Kidney (tissue), 14 donors: ENCODE data around the gene PPFIA1. TPM values are rescaled to one million over a fixed set of nuclear protein-coding genes. Genes with fewer than 3 reads are reported as not detected.
A peak's percentile ranks its signal among the peaks of the same experiment; 100 is the strongest.

Experiments used
- DNase-seq, 5 donors: peaks; one replicate each; pipeline ENCODE4 v3.0.0-alpha.2; 2013 to 2020
- FAIRE-seq: peaks from 2 replicates; lab custom pipeline; 2012; peaks lifted over from hg19 to GRCh38; lab: Jason Lieb, UNC
- H3K27ac ChIP-seq, 2 donors: one replicate each; pipeline ENCODE4 v1.7.0; 2013; ENCODE audit warnings: low read depth in 2 of 2, low read length in 2 of 2, inconsistent platforms in 1 of 2
- H3K27me3 ChIP-seq: one replicate; pipeline ENCODE4 v1.7.1; 2013; ENCODE audit warnings: low read length, inconsistent platforms; ENCODE audit not compliant: control insufficient read depth, insufficient read depth
- H3K36me3 ChIP-seq, 3 donors: one replicate each; pipeline versions ENCODE4 v1.7.0 to v1.7.1; 2013; ENCODE audit warnings: low read length in 3 of 3, control low read depth in 1 of 3, inconsistent platforms in 1 of 3; ENCODE audit not compliant: insufficient read depth in 3 of 3, control insufficient read depth in 2 of 3
- H3K4me1 ChIP-seq, 3 donors: one replicate each; pipeline versions ENCODE4 v1.7.0 to v1.7.1; 2013; ENCODE audit warnings: low read length in 3 of 3, inconsistent platforms in 1 of 3, low read depth in 1 of 3; ENCODE audit not compliant: control insufficient read depth in 2 of 3, insufficient read depth in 2 of 3
- H3K4me3 ChIP-seq, 3 donors: one replicate each; pipeline versions ENCODE4 v1.7.0 to v1.8.1; 2013; ENCODE audit warnings: low read length in 3 of 3, control low read depth in 1 of 3, inconsistent platforms in 1 of 3
- H3K9ac ChIP-seq, 3 donors: one replicate each; pipeline versions ENCODE4 v1.7.0 to v1.7.1; 2013; ENCODE audit warnings: low read length in 3 of 3, control low read depth in 1 of 3, inconsistent platforms in 1 of 3
- H3K9me3 ChIP-seq, 3 donors: one replicate each; pipeline versions ENCODE4 v1.7.0 to v1.7.1; 2013; ENCODE audit warnings: low read length in 3 of 3, control low read depth in 1 of 3, inconsistent platforms in 1 of 3; ENCODE audit not compliant: control insufficient read depth in 2 of 3, insufficient read depth in 1 of 3
- CTCF ChIP-seq: IDR thresholded peaks from 3 replicates; pipeline ENCODE4 v1.5.1; 2012; ENCODE audit warnings: mild to moderate bottlenecking, moderate library complexity, borderline replicate concordance; ENCODE audit not compliant: insufficient read depth; ENCODE audit errors: extremely low read depth
- intact Hi-C: fragments of 100-400 bp; cut with DNase I; formaldehyde crosslinking; loops from one replicate; pipeline ENCODE4 v1.11.1; 2022
- polyA plus RNA-seq: library from polyadenylated mRNA; stranded (reverse); fragments of 350-450 nt; fragmentation: Illumina TruSeq; extraction: RNeasy Lipid Tissue Mini Kit (QIAGEN cat#74804); gene quantifications from one replicate; pipeline ENCODE4 v1.2.3, GENCODE V29; 2014; ENCODE audit warnings: low read depth, low replicate concordance; ENCODE audit not compliant: insufficient read depth
- total RNA-seq: library from RNA; stranded (reverse); fragmentation: NEBNext Ultra II Directional; extraction: Animal tissue kit (Norgen Biotek cat#: 25700); gene quantifications from one replicate; pipeline ENCODE4 v1.2.1, GENCODE V29; 2021
- donor health status: control.
- donor health status: control.
- donor health status: control.
- donor health status: control.
- donor health status: control.
- donor health status: DM: yes; HTN: yes; CAD: no.
- donor health status: Normal renal cell carcinoma (clear cell type).

The PPFIA1 gene
- total and polyA plus RNA-seq, 2 donors from 2014 or later: 19.1 to 53.0 TPM

GRCh38 chr11:70250876-70251658 is 19.4 kb upstream of the PPFIA1 start:
- no peak overlapping the region for H3K27ac ChIP-seq
- no peak for FAIRE-seq
- intact Hi-C loops: no loop called here

GRCh38 chr11:70251659-70252321 is 18.7 kb upstream of the PPFIA1 start:
- H3K36me3 ChIP-seq: no peaks in the 10 kb centered on the region
- no peak overlapping the region for H3K9ac ChIP-seq
- intact Hi-C loops: no loop called here
- H3K4me1 ChIP-seq: peaks cover 0 to 2% (median 0%) of the 10 kb centered on the region in 3 donors
- H3K4me3 ChIP-seq: no peak overlapping the region
- no peaks in the 10 kb centered on the region for H3K9me3 ChIP-seq
- no peaks in the 10 kb centered on the region for H3K27me3 ChIP-seq
- TF ChIP-seq CTCF: no peak
- no peak overlapping the region for H3K27ac ChIP-seq
- DNase-seq (peak in 1 of 5 donors; percentile 42), FAIRE-seq (no peak)

More at GRCh38 chr11:70250876-70251658, 19.4 kb upstream of the PPFIA1 start:
- TF ChIP-seq CTCF: no peak
- H3K36me3 ChIP-seq: no peaks in the 10 kb centered on the region
- no peaks in the 10 kb centered on the region for H3K9me3 ChIP-seq
- H3K4me3 ChIP-seq: no peak overlapping the region
- peaks cover 0 to 2% (median 0%) of the 10 kb centered on the region in 3 donors for H3K4me1 ChIP-seq
- no peaks in the 10 kb centered on the region for H3K27me3 ChIP-seq
- H3K9ac ChIP-seq: no peak overlapping the region
- DNase-seq: no peak

- intact Hi-C loops: no loop called here
- Histone ChIP-seq H3K27me3 (no peaks in the 10 kb centered on the region), H3K4me3 (no peak overlapping the region), H3K9me3 (no peaks in the 10 kb centered on the region), H3K27ac (no peak overlapping the region), H3K9ac (no peak overlapping the region), H3K4me1 (no peaks in the 10 kb centered on the region), H3K36me3 (no peaks in the 10 kb centered on the region)
- no peak for TF ChIP-seq CTCF
- peak in 2 of 5 donors; percentile 11 to 29 for DNase-seq
- no peak for FAIRE-seq
These were observed 17.6 kb upstream of the PPFIA1 start for GRCh38 chr11:70252844-70253243.
